MM.1S (cell line): ENCODE data around the gene KIRREL2.

ENCODE experiments used
- DNase-seq: peaks from one replicate; pipeline ENCODE4 v3.0.0-alpha.2; 2015
- H2AFZ ChIP-seq: fragments of 300-600 bp; sonication (generic); 2 replicates; pipeline ENCODE4 v1.6.0; 2016; ENCODE audit warnings: antibody characterized with exemption, low read length
- H3F3A ChIP-seq: fragments of 300-600 bp; sonication (generic); 2 replicates; pipeline ENCODE4 v1.6.1; 2016; ENCODE audit warnings: mild to moderate bottlenecking, antibody characterized with exemption, low read length, moderate library complexity, mixed read lengths; ENCODE audit not compliant: insufficient read depth
- H3K27ac ChIP-seq: fragments of 300-600 bp; sonication (generic); 2 replicates; pipeline ENCODE4 v1.5.1; 2016; ENCODE audit warnings: mild to moderate bottlenecking, low read length
- H3K27me3 ChIP-seq: fragments of 300-600 bp; sonication (generic); replicated peaks from 2 replicates; pipeline ENCODE4 v1.6.0; 2016; ENCODE audit warnings: low read length; ENCODE audit not compliant: insufficient read depth
- H3K36me3 ChIP-seq: fragments of 300-600 bp; sonication (generic); replicated peaks from 2 replicates; pipeline ENCODE4 v1.6.1; 2016; ENCODE audit warnings: mild to moderate bottlenecking, low read length, mixed read lengths; ENCODE audit not compliant: insufficient read depth
- H3K4me1 ChIP-seq: fragments of 300-600 bp; sonication (generic); 2 replicates; pipeline ENCODE4 v1.6.1; 2016; ENCODE audit warnings: low read length, mixed read lengths
- H3K4me2 ChIP-seq: fragments of 300-600 bp; sonication (generic); 2 replicates; pipeline ENCODE4 v1.6.0; 2016; ENCODE audit warnings: low read depth, low read length
- H3K4me3 ChIP-seq: fragments of 300-600 bp; sonication (generic); 2 replicates; pipeline ENCODE4 v1.5.1; 2016; ENCODE audit warnings: low read length, mixed read lengths
- H3K79me2 ChIP-seq: fragments of 300-600 bp; sonication (generic); 2 replicates; pipeline ENCODE4 v1.6.1; 2016; ENCODE audit warnings: mixed run types, low read length, mixed read lengths
- H3K9ac ChIP-seq: fragments of 300-600 bp; sonication (generic); 2 replicates; pipeline ENCODE4 v1.6.1; 2016; ENCODE audit warnings: low read length, mixed read lengths
- H3K9me2 ChIP-seq: fragments of 300-600 bp; sonication (generic); replicated peaks from 2 replicates; pipeline ENCODE4 v1.6.1; 2016; ENCODE audit warnings: mild to moderate bottlenecking, low read length, mixed read lengths; ENCODE audit not compliant: insufficient read depth
- H3K9me3 ChIP-seq: fragments of 300-600 bp; sonication (generic); replicated peaks from 2 replicates; pipeline ENCODE4 v1.6.1; 2016; ENCODE audit warnings: mild to moderate bottlenecking, low read length, mixed read lengths; ENCODE audit not compliant: insufficient read depth
- H4K20me1 ChIP-seq: fragments of 300-600 bp; sonication (generic); 2 replicates; pipeline ENCODE4 v1.6.1; 2016; ENCODE audit warnings: mild to moderate bottlenecking, low read length, moderate library complexity, mixed read lengths; ENCODE audit not compliant: insufficient read depth
- EZH2 ChIP-seq: fragments of 300-600 bp; sonication (generic); optimal IDR thresholded peaks from 2 replicates; pipeline ENCODE3; 2017; ENCODE audit warnings: low read depth, mild to moderate bottlenecking, antibody characterized with exemption, low read length, mixed read lengths
- EZH2phosphoT487 ChIP-seq: fragments of 300-600 bp; sonication (generic); IDR thresholded peaks from 2 replicates; pipeline ENCODE4 v1.6.1; 2018; ENCODE audit warnings: antibody characterized with exemption, low read length
- TF ChIP-seq, protein P1 (sequence below): fragments of 300-600 bp; sonication (generic); IDR thresholded peaks from 2 replicates; pipeline ENCODE4 v1.5.1; 2016; ENCODE audit warnings: antibody characterized with exemption, low read length, mixed read lengths

The KIRREL2 gene

GRCh38 chr19:35901854-35902661 lies 45.3 kb downstream of the KIRREL2 start, which contains the start of gene HCST:
TSS of gene HCST (plus strand) at chr19:35902529. CDS start at chr19:35902594, 65 bp downstream.
- no peaks in the 10 kb centered on the region for H3K9me3 ChIP-seq
- peaks cover 9% of the 10 kb centered on the region; the same call in 1 of the 2 replicates for H3K79me2 ChIP-seq
- H3K27me3 ChIP-seq = peaks cover 22% of the 10 kb centered on the region
- H3K9ac ChIP-seq = peak within 1 kb of the TSS; percentile 53; the same call in 1 of the 2 replicates
- H3K36me3 ChIP-seq = no peaks in the 10 kb centered on the region
- peak within 1 kb of the TSS; percentile 63 for H3K4me3 ChIP-seq
- H3F3A ChIP-seq = peaks cover 9% of the 10 kb centered on the region; the same call in 1 of the 2 replicates
- H3K4me2 ChIP-seq = peak within 1 kb of the TSS; percentile 94
- DNase-seq = no peak
- no peaks in the 10 kb centered on the region for H3K9me2 ChIP-seq
- TF ChIP-seq EZH2 (no peak), EZH2phosphoT487 (no peak)
- TF ChIP-seq, protein P1, sequence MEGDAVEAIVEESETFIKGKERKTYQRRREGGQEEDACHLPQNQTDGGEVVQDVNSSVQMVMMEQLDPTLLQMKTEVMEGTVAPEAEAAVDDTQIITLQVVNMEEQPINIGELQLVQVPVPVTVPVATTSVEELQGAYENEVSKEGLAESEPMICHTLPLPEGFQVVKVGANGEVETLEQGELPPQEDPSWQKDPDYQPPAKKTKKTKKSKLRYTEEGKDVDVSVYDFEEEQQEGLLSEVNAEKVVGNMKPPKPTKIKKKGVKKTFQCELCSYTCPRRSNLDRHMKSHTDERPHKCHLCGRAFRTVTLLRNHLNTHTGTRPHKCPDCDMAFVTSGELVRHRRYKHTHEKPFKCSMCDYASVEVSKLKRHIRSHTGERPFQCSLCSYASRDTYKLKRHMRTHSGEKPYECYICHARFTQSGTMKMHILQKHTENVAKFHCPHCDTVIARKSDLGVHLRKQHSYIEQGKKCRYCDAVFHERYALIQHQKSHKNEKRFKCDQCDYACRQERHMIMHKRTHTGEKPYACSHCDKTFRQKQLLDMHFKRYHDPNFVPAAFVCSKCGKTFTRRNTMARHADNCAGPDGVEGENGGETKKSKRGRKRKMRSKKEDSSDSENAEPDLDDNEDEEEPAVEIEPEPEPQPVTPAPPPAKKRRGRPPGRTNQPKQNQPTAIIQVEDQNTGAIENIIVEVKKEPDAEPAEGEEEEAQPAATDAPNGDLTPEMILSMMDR = no peak
- H3K4me1 ChIP-seq = peaks cover 9% of the 10 kb centered on the region
- peak within 1 kb of the TSS; percentile 91 for H2AFZ ChIP-seq
- no peaks in the 10 kb centered on the region for H4K20me1 ChIP-seq
- no peak within 1 kb of the TSS for H3K27ac ChIP-seq

GRCh38 chr19:35902870-35903475 lies 46.3 kb downstream of the KIRREL2 start:
- H2AFZ ChIP-seq = peak overlapping the region; percentile 91

DNA sequence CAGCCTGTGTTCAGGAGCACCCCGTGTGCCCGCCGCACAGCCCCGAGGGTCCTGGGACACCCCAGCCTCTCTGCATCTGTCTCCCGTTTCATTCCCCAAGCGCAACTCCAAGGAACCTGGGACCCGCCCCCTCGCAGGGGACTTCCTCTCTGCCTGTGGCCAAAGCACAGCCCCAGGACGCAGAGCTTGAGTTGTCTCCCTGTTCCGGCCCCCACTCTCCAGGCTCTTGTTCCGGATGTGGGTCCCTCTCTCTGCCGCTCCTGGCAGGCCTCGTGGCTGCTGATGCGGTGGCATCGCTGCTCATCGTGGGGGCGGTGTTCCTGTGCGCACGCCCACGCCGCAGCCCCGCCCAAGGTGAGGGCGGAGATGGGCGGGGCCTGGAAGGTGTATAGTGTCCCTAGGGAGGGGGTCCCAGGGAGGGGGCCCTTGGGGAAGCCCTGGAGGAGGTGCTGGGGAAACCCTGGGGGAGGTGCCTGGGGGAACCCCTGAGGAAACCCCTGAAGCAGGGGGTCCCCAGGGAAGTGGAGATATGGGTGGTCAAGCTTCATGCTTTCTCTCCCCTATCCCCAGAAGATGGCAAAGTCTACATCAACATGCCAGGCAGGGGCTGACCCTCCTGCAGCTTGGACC lies 47.0 kb downstream of the KIRREL2 start:
- Histone ChIP-seq H3K27me3 (peaks cover 36% of the 10 kb centered on the region), H3K79me2 (peaks cover 6% of the 10 kb centered on the region; the same call in 1 of the 2 replicates), H3K9me2 (no peaks in the 10 kb centered on the region), H3F3A (peaks cover 9% of the 10 kb centered on the region; the same call in 1 of the 2 replicates), H2AFZ (peak overlapping the region; percentile 91), H3K27ac (no peak overlapping the region), H4K20me1 (no peaks in the 10 kb centered on the region), H3K9ac (peak overlapping the region; percentile 53; the same call in 1 of the 2 replicates), H3K9me3 (no peaks in the 10 kb centered on the region), H3K36me3 (no peaks in the 10 kb centered on the region), H3K4me2 (peak overlapping the region; percentile 94), H3K4me3 (peak overlapping the region; percentile 63), H3K4me1 (peaks cover 7% of the 10 kb centered on the region)
- DNase-seq = peak; percentile 84
- TF ChIP-seq EZH2 = no peak
- TF ChIP-seq, protein P1 = no peak
- TF ChIP-seq EZH2phosphoT487 = no peak

More at GRCh38 chr19:35902870-35903475, 46.3 kb downstream of the KIRREL2 start:
- no peak overlapping the region for H3K27ac ChIP-seq
- H4K20me1 ChIP-seq = no peaks in the 10 kb centered on the region
- DNase-seq = no peak
- H3F3A ChIP-seq = peaks cover 9% of the 10 kb centered on the region; the same call in 1 of the 2 replicates
- H3K9ac ChIP-seq = peak overlapping the region; percentile 53; the same call in 1 of the 2 replicates
- H3K79me2 ChIP-seq = peaks cover 9% of the 10 kb centered on the region; the same call in 1 of the 2 replicates
- no peaks in the 10 kb centered on the region for H3K36me3 ChIP-seq
- H3K27me3 ChIP-seq = peaks cover 31% of the 10 kb centered on the region
- no peaks in the 10 kb centered on the region for H3K9me2 ChIP-seq
- H3K4me2 ChIP-seq = peak overlapping the region; percentile 94
- TF ChIP-seq, protein P1 = no peak
- TF ChIP-seq EZH2 (no peak), EZH2phosphoT487 (no peak)
- peak overlapping the region; percentile 63 for H3K4me3 ChIP-seq
- peaks cover 9% of the 10 kb centered on the region for H3K4me1 ChIP-seq
- no peaks in the 10 kb centered on the region for H3K9me3 ChIP-seq
